ENCODE data around the gene ASTN2.

ASTN2 gene

DNA sequence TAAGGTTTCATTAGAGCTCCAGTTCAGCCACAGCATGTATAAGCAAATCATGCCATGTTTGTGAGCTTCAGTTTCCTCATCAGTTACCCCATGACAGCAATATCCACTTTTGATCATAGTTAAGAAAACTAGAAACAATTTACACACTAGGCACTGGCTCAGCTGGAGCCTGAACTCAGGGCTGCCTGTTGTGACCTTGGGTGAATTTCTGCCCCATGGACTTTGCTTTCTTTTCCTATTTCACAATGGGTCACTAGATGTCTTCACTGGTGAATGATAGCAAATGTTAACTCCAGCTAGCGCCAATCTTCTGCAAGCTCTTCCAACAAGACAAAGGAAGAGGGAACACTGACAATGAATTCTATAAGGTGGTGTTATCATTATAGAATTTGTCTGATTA, 961.1 kb downstream of the ASTN2 start:
- no peak for DNase-seq (ENCODE audit: low read depth)

DNA sequence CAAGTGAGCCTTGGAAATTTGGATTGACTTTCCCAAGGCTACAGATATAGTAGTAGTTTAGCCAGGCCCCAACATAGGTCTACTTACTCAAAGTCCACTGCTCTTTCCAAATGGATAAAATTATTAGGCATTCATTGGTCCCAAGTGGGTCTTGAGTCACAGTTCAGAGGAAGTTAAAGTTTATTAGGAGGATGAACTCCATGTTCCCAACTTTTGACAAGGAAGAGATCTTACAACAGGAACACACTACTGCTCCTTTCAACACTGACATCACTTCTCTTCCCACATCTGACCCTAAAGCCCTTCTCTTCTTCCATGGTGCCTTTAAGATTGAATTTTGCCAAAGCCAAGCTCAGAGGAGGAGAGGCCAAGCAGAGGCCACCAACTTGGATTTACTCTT, 962.2 kb downstream of the ASTN2 start:
- no peak for DNase-seq (ENCODE audit: low read depth)

DNA sequence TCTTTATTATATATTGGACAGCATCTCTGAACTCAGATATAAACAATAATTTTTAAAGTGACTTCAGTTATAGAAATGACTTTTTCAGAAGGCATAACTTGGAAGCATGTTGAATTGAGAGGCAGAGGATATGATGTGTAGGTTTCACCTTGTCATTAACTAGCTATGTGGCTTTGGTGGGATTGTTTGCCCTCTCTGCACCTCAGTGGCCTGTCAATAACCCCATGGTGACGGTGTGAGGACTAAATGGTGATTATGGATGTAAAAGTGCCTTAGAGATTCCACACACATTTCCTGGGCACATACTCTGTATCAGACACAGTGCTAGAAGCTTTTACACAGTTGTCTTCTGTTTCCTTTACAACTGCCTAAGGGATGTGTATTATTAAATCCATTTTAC, 962.6 kb downstream of the ASTN2 start:
- DNase-seq (ENCODE audit: low read depth), result no peak

DNA sequence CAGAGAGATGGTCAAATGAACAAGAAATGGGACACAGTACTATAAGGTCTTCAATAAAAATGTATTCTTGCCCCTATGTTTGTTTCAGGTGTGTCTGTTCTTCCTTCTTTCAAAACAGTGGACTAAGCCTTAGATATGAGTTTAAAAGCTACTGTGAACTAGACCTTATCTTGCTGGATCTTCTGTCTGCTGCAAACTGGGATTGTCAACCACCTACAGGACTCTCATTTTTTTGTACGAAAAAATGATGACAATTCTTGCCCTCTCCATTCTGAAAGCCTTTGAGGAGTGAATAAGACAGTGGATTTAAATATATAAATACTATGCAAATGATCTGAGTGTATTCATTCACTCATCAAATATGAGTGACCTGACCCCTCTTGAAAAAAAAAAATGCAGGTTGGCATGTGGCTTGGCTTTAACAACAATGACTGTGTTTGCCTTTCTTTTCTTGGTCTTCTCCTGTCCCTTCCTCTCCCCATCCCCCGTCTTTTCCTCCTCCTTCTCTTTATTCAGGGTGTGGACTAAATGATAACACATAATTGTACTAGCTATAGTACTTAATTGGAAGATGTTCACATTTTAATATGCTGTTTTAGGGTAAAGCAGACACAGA, 963.2 kb downstream of the ASTN2 start:
- peak; percentile 16 for DNase-seq (ENCODE audit: low read depth)

DNA sequence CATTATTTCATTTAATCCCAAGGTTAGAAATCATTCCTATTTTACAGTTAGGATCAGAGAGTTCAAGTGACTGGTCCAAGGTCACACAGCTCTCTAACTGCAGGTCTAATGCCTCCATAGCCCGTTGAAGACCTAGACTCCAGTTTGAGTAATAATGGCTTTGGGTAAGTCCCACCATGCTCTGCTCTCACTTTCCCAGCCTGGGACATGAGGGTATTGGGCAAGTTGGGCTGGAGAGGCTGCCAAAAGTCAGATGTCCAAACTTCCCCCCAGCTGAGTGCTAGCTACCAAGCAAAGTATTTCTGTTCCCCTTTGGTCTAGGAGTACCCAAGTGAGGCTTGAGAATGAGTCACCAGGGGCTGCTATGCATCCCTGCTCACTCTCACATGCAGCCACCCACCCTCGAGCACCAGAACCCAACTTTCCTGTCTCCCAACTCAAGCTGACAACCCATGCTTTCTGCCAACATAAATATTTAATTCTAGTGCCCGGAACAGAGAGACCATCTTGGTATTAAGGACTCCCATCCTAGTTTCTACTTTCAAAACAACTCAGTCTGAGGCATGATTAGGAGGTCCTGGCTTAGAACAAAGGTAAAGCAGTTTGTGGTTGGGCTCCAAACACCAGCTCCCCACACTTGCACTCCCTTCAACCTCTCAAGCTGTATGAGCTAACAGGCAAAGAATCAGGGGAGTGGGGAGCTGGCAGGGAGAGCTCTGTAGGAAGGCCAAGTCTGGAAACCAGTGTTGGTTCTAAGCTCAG, 964.3 kb downstream of the ASTN2 start:
- DNase-seq (ENCODE audit: low read depth), result peak; percentile 83

DNA sequence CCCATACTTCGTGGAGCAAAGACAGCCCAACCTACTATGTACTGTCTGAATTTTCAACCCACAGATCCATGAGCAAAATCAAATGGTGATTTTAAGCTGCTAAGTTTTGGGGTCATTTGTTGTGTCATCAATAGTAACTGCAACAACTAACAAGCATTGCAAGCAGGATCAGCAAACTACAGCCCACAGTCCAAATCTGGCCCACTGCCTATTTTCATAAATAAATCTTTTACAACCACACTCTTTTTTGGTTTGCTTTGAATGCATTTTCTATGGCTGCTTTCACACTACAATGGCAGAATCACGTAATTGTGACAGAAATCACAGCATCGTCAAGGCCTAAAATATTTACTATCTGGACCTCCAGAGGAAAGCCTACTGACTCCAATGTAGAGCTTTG, 964.9 kb downstream of the ASTN2 start:
- no peak for DNase-seq (ENCODE audit: low read depth)

DNA sequence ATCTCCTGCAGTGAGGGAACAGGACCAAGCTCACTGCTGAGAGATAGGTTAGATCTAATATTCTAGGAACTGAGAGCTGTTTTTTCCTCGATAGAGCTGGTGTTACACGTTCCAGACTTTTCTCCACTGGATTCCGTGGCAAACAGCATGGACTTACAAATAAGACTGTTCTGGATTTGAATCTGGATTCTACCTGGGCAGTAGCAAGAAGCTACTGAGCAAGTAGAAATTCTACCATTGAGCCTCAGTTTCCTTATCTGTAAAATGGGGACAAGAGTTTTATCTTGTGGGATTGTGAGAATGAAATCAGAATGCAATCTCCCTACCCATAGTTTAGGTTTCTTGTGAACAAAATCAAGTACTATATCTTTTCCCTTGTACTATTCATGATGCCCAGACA, 966.4 kb downstream of the ASTN2 start:
- DNase-seq (ENCODE audit: low read depth), result no peak

DNA sequence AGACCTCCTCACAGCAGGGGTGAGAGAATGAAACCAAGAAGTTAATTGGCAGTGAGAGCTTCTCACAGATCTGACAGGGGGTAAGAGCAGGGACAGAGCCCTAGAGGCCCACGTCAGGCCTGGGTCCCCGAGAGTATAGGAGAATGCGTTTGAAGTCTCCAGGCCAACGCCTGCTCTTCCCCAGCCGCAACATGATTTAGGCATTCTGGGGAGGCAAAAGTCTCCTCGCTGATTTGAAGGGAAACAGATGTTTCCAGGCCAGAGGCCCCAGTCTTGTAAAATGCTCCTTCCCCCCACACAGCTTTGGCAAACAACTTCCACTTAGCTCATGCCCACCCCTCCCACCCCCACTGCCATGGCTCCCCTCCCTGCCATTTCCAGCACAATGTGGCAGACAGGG, 966.9 kb downstream of the ASTN2 start:
- no peak for DNase-seq (ENCODE audit: low read depth)

DNA sequence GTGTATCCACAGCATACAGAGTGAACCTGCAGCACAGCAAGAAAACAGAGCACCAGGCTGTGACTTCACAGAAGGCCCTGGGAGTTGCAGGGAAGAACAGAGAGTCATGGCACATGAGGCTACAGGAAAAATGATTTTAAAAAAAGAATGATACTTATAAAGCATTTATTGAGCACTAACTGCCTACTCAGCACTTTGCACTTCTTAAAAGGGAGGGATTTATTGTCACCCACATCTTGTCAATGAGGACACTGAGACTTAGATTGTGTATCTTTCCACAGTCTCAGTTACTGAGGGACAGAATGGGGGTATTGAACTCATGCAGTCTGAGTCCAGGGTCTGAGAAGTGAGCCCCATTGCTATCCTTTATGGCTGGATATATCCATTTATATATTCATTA, 972.3 kb downstream of the ASTN2 start:
- DNase-seq (ENCODE audit: low read depth), result no peak

DNA sequence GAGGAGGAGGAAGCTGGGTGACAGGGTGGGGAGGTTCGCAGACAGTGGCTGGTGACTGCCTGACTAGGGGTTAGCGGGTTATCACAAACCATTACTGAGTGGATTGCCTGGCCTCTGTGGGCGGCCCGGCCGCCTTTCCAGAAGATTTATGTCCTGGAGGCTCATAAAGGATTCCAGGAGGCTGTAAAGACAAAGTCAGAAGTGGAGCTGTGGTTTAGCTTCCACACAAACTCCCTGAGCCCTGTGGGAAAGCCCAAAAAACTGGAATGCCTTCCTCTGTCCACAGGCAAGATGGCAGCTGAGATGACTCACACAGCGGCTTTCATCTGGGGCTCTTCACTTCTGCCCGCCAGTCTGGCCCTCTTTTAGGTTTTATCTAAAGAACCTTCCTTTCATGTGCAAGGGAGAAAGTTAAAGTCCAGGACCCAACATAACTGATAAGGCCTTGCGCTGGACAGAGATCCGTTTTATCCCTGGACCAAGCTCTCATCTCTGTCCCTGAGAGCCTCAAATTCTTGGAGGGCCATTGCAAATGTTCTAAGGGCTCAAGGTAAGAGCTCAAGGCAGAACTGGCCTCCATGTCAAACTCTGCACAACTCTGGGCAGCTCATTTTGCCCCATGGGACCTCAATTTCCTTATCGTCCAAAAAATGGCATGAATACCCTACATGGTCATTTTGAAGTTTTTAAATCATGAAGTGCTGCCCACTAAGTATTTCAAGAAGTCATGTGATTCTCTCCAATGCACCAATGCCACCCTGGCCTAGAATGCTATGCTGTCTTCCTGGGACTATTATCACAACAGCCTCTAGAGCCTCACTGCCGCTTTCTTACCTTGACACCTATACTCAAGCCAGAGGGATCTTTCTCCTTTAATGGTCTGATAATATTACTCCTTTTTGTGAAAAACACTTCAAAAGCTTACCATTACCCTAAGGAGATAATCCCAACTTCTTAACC, 977.2 kb downstream of the ASTN2 start:
- peak; percentile 26 for DNase-seq (ENCODE audit: low read depth)

DNA sequence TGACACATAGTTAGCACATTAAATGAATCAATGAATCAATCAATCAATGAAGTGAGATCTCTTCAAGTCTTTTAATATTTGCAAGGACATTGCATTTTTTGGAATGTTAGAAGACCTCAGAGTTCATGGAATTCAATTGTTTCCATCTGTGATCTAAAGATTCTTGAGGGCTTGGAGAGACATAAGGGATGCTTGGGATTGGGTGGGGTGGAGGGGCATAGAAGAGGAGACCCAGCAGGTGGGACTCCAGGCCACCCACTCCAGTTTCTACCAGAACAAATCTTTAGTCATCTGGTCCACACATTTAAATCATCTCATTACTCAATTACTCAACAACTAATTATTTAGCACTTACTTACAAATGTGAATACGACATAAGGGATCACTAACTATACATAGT, 978.7 kb downstream of the ASTN2 start:
- DNase-seq (ENCODE audit: low read depth), result no peak

DNA sequence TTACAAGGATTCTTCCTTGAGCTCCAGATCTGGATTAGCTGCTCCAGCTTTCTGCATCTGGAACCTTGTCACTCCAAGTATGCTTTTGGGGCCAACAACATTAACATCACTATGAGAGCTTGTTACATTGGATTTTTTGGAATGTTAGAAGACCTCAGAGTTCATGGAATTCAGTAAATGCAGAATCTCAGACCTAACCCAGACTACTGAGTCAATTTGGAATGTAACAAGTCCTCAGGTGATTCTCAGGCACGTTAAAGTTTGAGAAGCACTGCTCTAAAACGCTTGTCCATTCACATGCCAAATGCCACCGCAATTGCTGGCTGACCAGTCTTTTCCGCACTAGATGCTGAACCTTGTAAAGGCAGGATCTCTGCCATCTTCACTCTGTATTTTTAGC, 979.2 kb downstream of the ASTN2 start:
- DNase-seq (ENCODE audit: low read depth), result peak; percentile 55

DNA sequence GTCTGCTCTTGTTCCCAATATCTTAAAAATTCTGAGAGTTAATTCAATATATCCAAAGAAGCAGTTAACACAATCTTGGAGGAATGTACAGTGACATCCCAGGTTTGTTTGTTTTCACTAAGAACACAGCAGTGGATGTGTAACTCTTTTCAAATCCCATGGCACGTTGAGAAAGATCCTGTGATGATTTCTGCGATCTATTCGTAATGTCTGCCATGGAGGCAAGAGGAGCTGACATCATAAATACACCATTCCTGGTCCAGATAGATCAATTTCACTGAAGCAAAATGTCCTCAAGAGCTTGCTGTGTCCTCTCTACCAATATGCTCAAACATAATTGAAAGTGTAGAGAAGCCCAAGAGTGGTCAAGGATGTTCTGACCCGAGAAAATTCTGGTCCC, 980.5 kb downstream of the ASTN2 start:
- no peak for DNase-seq (ENCODE audit: low read depth)

DNA sequence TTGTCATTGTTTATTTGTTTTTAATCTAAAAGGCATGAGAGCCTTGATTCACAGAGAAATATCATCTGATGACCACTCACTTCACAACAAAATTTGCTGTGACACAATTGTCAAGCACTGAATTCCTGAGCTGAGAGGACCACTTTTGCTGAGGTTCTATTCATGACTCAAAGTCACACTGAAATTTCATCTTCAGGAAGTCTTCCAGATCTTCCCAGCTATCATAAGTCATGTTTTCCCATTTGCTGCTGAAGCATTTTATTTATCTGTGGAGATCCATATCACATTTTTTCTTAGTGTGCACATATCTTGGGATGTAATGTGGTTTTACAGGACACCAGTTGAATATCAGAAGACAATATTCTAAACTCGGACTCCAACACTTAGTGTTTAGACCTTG, 982.8 kb downstream of the ASTN2 start:
- DNase-seq (ENCODE audit: low read depth), result peak; percentile 61

DNA sequence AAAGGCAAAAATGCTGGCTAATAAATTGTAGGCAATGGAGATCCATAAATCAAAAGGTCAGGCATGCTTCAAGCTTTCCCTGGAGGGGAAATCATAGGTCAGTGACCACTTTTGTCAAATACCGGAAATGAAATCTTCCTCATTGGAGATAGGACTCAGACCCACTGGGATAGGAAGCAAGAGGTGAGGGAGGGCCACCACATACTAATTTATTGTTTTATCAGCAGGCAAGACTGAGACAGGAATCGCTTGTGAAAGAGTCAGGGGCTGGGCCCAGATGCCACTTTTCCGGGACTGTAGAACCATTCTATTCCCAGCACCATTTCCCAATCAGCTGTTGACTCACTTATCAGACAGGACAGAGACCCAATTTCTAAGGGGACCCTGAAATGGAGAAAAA, 984.0 kb downstream of the ASTN2 start:
- no peak for DNase-seq (ENCODE audit: low read depth)

DNA sequence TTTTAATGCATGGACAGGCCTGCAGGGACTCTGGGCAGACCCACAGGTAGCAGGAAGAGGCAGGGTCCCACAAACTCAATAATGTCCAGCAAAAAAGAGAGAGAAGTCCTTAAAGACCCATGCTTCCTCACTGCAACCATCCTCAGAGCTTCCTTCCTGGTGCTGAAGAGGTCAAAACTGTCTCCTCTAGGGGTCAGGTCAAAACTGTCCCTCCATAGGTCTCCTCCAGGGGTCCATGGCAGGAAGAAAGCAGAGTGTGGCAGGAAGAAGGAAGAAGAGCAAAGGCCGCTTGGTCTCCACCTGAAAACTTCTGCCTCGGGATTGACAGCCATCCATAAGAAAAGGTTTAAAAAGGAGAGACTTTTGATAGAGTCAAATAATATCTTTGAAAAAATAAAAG, 989.6 kb downstream of the ASTN2 start:
- no peak for DNase-seq (ENCODE audit: low read depth)

DNA sequence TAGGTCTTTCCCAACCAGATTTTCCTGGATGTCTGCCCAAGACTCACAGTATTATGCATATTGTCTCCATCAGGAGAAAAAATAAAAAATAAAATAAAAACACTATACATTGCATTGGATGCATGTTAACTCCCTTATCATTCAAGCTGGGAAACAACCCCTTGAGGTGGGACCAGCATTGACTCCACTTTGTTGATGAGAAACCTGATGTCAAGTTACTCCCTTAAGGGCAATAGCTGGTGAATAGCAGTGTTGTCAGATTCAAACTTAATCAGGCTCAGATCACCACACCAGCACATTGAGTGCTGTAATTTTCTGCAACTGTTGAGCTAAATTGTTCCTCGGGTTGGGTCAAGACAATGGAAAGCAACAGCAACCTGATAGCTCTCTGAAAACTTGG, 991.7 kb downstream of the ASTN2 start:
- no peak for DNase-seq (ENCODE audit: low read depth)

DNA sequence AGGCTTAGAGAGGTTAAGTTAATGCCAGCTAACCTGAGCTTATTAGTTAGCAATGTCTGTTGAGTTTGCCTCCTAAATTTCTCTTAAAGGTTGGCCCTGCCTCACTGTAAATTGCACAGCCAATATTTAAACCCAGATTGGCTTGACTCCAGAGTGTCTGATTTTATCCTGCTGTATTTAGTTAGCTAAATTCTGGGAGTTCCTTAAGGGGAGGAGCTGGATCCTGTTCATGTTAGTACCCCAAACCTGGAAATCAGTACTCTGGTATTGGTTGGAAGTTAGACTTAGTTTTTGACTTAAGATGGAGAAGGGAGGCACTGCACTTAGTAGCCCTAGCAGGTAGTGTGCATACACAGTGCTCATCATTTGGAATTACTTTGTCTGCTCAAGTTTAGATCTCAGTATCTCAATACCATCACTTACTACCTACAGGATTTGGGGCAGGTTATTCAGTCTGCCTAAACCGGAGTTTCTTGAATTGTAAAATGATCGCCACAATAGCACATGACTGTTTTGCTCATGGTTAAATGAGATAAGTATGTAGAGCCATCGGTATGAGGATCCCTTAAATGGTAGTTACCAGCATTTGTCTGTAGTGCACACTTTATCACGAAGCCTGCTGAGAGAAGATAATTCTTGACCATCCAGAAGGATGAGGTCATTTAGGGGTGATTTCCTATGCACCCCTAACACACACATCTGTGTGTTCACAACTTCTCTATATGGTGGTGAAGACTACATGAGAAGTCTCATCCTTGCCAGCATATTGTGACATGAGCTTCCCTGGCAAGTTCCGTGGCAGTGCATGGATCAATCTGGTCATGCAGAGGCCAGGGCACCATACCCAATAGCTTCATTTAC, 992.5 kb downstream of the ASTN2 start:
- DNase-seq (ENCODE audit: low read depth), result no peak

DNA sequence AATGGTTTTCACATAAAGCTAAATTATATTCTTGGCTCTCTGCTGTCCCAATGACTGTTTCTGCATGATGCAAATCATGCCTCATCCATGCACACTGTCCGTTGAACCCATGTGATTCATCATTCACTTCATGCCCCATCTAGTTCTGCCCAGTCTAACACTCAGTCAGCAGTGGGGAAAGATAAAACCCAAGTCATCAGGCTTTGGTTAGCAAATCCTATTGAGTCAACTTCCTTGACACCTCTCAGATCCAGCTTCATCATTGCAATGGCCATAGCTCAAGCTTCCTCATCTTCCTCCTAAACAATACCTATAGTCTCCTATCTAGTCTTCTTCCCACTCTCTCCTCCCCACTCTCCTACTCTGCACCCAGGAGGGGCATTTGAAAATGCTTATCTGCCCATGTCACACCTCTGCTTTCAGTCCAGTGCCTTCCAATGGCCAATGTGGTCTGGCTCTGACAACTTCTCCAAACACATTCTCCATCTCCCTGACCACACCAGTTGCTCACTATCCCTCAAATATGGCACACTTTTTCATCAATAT, 993.8 kb downstream of the ASTN2 start:
- peak; percentile 28 for DNase-seq (ENCODE audit: low read depth)

DNA sequence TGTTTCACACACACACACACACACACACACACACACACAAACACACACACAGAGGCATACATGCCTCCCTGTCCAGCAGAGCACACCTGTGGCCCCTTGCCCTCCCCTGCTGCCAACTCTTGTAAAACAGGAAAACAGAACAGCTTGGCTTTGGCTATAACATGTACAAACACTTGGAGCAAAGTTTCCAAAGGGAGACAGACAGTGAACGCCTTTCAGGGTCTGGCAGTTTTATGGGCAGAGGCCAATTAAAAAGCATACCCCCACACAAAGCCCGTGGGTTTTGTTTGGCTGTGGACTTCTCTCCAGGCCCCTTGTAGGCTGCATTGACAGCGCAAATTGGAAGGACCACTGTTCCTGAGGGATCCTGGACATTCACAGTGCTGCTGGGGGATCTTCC, 995.7 kb downstream of the ASTN2 start:
- DNase-seq (ENCODE audit: low read depth), result no peak

DNA sequence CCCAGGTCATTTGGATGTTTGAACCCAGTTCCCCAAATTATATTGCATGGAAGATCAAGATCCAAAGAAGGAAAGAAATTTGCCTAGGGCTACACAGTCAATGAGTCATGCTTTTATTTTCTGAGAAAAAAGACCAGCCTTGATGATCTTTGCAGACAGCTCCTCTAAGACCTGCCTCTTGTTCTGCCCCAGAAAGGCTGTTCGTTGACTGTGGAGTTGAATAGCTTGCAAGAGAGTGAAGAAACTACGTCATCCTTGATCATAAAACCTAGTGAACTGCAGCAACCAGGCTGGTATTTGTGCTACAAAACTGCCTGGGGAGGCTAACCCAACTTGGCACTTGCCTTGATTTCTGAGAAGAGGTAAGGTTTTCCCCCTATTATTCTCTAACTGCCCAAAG, 997.4 kb downstream of the ASTN2 start:
- peak; percentile 88 for DNase-seq (ENCODE audit: low read depth)

DNA sequence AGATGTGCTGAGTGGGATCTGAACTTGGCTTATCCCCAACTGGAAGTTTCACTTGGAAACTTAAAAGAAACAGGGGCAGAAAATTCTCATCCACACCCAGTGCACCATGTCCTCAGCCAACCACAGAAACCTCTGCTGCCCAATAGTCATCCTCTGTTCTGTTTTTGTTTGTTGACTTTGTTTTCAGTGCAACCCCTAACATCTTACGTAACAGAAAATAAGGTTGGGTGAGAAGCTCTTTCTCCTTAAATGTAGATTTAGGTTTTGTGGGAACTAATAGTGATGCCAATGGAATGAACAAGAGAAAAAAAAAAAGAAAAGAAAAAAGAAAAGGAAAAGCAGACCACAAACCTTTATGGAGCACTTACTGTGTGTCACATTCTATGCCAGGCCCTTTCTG, 998.4 kb downstream of the ASTN2 start:
- DNase-seq (ENCODE audit: low read depth), result peak; percentile 33
